WTC11 (cell line): Measurements from ENCODE around the gene CHRNA4. TPM values are rescaled to one million over a fixed set of nuclear protein-coding genes. Genes with fewer than 3 reads are reported as not detected.
A peak's percentile ranks its signal among the peaks of the same experiment; 100 is the strongest.

Experiments
- ATAC-seq: fragments of 200-7000 bp; cut with Tn5 transposase; 2 replicates; pipeline ENCODE4 v1.10.0; 2021; ENCODE audit warnings: mild to moderate bottlenecking, moderate library complexity
- CTCF ChIA-PET: fragments of 300-600 bp; sonication (Branson Sonifier 250); formaldehyde crosslinking; loops from one replicate; lab custom pipeline; 2021; ENCODE audit warnings: antibody characterized with exemption; lab: Charles Lee
- POLR2A ChIA-PET: fragments of 350-600 bp; sonication (Branson Sonifier 250); formaldehyde crosslinking; loops from one replicate; lab custom pipeline; 2021; ENCODE audit warnings: antibody characterized with exemption; lab: Charles Lee
- DNase-seq: peaks from one replicate; pipeline ENCODE4 v3.0.0; 2021; ENCODE audit warnings: low spot score
- H3K27ac Mint-ChIP-seq: 2 replicates; pipeline ENCODE4 v1.8.0; 2021; ENCODE audit warnings: mixed read lengths
- H3K27me3 Mint-ChIP-seq: 2 replicates; pipeline ENCODE4 v1.8.0; 2021; ENCODE audit warnings: low read depth, mild to moderate bottlenecking, moderate library complexity, mixed read lengths
- H3K36me3 Mint-ChIP-seq: 2 replicates; pipeline ENCODE4 v1.8.0; 2021; ENCODE audit warnings: mixed read lengths
- H3K4me1 Mint-ChIP-seq: 2 replicates; pipeline ENCODE4 v1.8.0; 2022; ENCODE audit warnings: mixed read lengths
- H3K4me3 Mint-ChIP-seq: 2 replicates; pipeline ENCODE4 v1.8.0; 2021; ENCODE audit warnings: mild to moderate bottlenecking, moderate library complexity, mixed read lengths
- H3K9me3 Mint-ChIP-seq: 2 replicates; pipeline ENCODE4 v1.8.0; 2021; ENCODE audit warnings: mixed read lengths
- ATF3 ChIP-seq: sonication (generic); formaldehyde crosslinking; conservative IDR thresholded peaks from 2 replicates; pipeline ENCODE4 v1.8.1; 2022; ENCODE audit warnings: mild to moderate bottlenecking, missing genetic modification reagents
- ATF6 ChIP-seq: sonication (generic); formaldehyde crosslinking; IDR thresholded peaks from 2 replicates; pipeline ENCODE4 v1.8.1; 2023; ENCODE audit warnings: mild to moderate bottlenecking, missing genetic modification reagents
- CREB1 ChIP-seq: sonication (generic); formaldehyde crosslinking; IDR thresholded peaks from 2 replicates; pipeline ENCODE4 v1.8.0; 2023; ENCODE audit warnings: mild to moderate bottlenecking, missing genetic modification reagents
- CREM ChIP-seq: sonication (generic); formaldehyde crosslinking; IDR thresholded peaks from 2 replicates; pipeline ENCODE4 v1.8.1; 2022; ENCODE audit warnings: mild to moderate bottlenecking, missing genetic modification reagents, moderate library complexity
- MAX ChIP-seq: sonication (generic); formaldehyde crosslinking; IDR thresholded peaks from 2 replicates; pipeline ENCODE4 v1.8.0; 2022; ENCODE audit warnings: mild to moderate bottlenecking, missing genetic modification reagents
- USF2 ChIP-seq: sonication (generic); formaldehyde crosslinking; IDR thresholded peaks from 2 replicates; pipeline ENCODE4 v1.8.1; 2023; ENCODE audit warnings: mild to moderate bottlenecking, missing genetic modification reagents, moderate library complexity
- ZNF232 ChIP-seq: sonication (generic); formaldehyde crosslinking; IDR thresholded peaks from 2 replicates; pipeline ENCODE4 v1.8.0; 2022; ENCODE audit warnings: mild to moderate bottlenecking, missing genetic modification reagents
- ZNF281 ChIP-seq: sonication (generic); formaldehyde crosslinking; IDR thresholded peaks from 2 replicates; pipeline ENCODE4 v1.8.0; 2023; ENCODE audit warnings: mild to moderate bottlenecking, missing genetic modification reagents
- ZNF423 ChIP-seq: fragments of 250-450 bp; sonication (Bioruptor Pico); IDR thresholded peaks from 2 replicates; pipeline ENCODE4 v2.1.2; 2022; ENCODE audit warnings: mild to moderate bottlenecking, moderate library complexity
- total RNA-seq: library from RNA; stranded (reverse); gene quantifications from 3 replicates; pipeline ENCODE4 v1.2.3, GENCODE V29; 2021
- TF ChIP-seq, protein P1 (sequence below): sonication (generic); formaldehyde crosslinking; IDR thresholded peaks from 2 replicates; pipeline ENCODE4 v1.8.0; 2022; ENCODE audit warnings: mild to moderate bottlenecking, missing genetic modification reagents
- TF ChIP-seq, protein P2 (sequence below): sonication (generic); formaldehyde crosslinking; IDR thresholded peaks from 2 replicates; pipeline ENCODE4 v1.8.1; 2022; ENCODE audit warnings: mild to moderate bottlenecking, moderate library complexity, missing genetic modification reagents

The CHRNA4 gene
- total RNA-seq, 1 experiment from 2014 or later = 2.5 TPM

GRCh38 chr20:63377951-63378381 is 16.8 kb upstream of the CHRNA4 start (continued):
- TF ChIP-seq ATF3 (CRISPR knock-in tag) (no peak), USF2 (CRISPR knock-in tag) (no peak)

GRCh38 chr20:63377256-63377941 is 16.2 kb upstream of the CHRNA4 start:
- TF ChIP-seq ATF6 (CRISPR knock-in tag) (no peak), CREB1 (no peak), ZNF423 (CRISPR knock-in tag) (peak; percentile 57; the same call in 1 of the 2 replicates), ZNF232 (CRISPR knock-in tag) (0 out of 2 replicates have a peak, but pooled peaks have one; percentile 58), USF2 (CRISPR knock-in tag) (peak; percentile 63), MAX (CRISPR knock-in tag) (peak; percentile 59; the same call in 1 of the 2 replicates), ZNF281 (CRISPR knock-in tag) (peak; percentile 88)
- TF ChIP-seq, protein P1, sequence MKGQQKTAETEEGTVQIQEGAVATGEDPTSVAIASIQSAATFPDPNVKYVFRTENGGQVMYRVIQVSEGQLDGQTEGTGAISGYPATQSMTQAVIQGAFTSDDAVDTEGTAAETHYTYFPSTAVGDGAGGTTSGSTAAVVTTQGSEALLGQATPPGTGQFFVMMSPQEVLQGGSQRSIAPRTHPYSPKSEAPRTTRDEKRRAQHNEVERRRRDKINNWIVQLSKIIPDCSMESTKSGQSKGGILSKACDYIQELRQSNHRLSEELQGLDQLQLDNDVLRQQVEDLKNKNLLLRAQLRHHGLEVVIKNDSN (CRISPR knock-in tag) = peak; percentile 65; the same call in 1 of the 2 replicates
- Mint-ChIP-seq H3K27me3 (no peaks in the 10 kb centered on the region; the same call in 1 of the 2 replicates), H3K36me3 (no peaks in the 10 kb centered on the region), H3K9me3 (no peaks in the 10 kb centered on the region), H3K4me1 (peaks cover 13% of the 10 kb centered on the region), H3K4me3 (peak overlapping the region; percentile 17; the same call in 1 of the 2 replicates), H3K27ac (no peak overlapping the region)
- peak; percentile 46 for ATAC-seq
- ChIA-PET CTCF (interaction anchor here (0.6 to 3.4 kb wide), 43 partner anchors 8 to 583 kb away, joined by 3 to 98 read pairs (median 5); partner anchors contain the start of genes ARFGAP1, CHRNA4, COL20A1 and PPDPF), POLR2A (interaction anchor here (0.5 to 1.0 kb wide), 4 partner anchors 15 to 1015 kb away, joined by 3 to 4 read pairs (median 3); no protein-coding TSS in a partner anchor)
- peak; percentile 66 for DNase-seq

DNA sequence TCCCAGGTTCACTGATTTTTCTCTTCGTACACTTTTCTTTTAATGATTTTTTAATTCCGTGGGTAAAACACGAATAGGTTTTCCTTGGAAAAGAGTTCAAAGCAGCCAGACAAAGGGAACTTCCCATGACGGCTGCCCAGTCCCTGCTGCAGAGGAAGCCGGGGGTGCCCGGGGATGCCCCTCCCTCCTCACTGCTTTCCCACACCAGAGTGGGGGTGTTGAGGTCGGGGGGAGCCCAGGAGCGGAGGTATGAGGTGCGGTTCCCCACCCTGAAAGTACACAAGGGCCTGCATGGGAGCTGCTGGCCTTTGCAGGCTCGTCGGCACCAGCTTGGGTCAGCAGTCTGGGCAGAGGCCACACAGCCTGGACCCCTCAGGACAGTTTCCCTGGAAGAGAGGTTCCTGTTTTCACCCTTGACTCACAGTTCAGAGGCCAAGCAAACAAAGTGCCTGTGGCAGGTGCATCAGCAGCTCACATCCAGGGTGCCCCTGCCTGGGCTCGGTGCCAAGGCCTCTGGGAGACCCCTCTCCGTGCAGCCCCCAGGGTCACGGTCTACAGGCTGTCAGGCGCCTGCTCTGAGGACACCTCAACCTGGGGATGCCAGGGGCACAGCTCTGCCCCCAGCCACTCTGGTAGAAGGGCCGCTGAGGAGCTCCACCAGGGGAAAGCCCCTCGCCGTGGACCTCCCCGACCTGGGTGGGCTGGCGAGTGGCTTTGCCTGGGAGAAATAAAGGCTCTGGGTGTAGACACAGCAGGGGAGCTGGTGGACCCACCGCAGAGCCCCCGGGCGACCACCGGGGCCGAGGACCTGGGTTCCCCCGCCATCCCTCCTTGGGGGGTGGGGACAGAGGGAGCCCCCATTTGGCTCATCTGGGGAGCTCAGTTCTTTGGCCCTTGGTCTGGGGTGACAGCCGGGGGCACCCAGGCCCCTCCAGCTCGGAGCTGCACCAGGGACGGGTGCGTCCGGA is 15.4 kb upstream of the CHRNA4 start:
- POLR2A ChIA-PET = interaction anchor here (0.5 to 1.0 kb wide), 3 partner anchors 14 to 1014 kb away, joined by 3 to 4 read pairs (median 3); no protein-coding TSS in a partner anchor

More for the DNA sequence above, 15.4 kb upstream of the CHRNA4 start:
- H3K27me3 Mint-ChIP-seq = no peaks in the 10 kb centered on the region; the same call in 1 of the 2 replicates
- CTCF ChIA-PET = interaction anchor here (0.6 to 3.4 kb wide), 24 partner anchors 9 to 162 kb away, joined by 3 to 98 read pairs (median 7); partner anchors contain the start of genes ARFGAP1, CHRNA4 and COL20A1
- H3K4me1 Mint-ChIP-seq = peaks cover 13% of the 10 kb centered on the region
- no peak for TF ChIP-seq CREM
- TF ChIP-seq, protein P2, sequence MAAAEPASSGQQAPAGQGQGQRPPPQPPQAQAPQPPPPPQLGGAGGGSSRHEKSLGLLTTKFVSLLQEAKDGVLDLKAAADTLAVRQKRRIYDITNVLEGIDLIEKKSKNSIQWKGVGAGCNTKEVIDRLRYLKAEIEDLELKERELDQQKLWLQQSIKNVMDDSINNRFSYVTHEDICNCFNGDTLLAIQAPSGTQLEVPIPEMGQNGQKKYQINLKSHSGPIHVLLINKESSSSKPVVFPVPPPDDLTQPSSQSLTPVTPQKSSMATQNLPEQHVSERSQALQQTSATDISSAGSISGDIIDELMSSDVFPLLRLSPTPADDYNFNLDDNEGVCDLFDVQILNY (CRISPR knock-in tag) = 0 out of 2 replicates have a peak, but pooled peaks have one; percentile 52
- ATAC-seq = no peak
- H3K4me3 Mint-ChIP-seq = no peak overlapping the region
- no peaks in the 10 kb centered on the region for H3K36me3 Mint-ChIP-seq
- no peak for DNase-seq
- H3K9me3 Mint-ChIP-seq = no peaks in the 10 kb centered on the region
- H3K27ac Mint-ChIP-seq = no peak overlapping the region
